HEK293 (cell line): ENCODE results near the gene FAM32A.

Experiments used
- CTCF ChIP-seq: fragments of 450-650 bp; formaldehyde crosslinking; IDR thresholded peaks from 2 replicates; pipeline ENCODE4 v1.5.1; 2016; ENCODE audit warnings: missing biosample characterization, missing genetic modification characterization
- MZF1 ChIP-seq: fragments of 450-650 bp; formaldehyde crosslinking; IDR thresholded peaks from 2 replicates; pipeline ENCODE4 v1.5.1; 2017; ENCODE audit warnings: missing biosample characterization, missing genetic modification characterization, borderline replicate concordance

- TF ChIP-seq CTCF (tag by site-specific recombination) (no peak), MZF1 (tag by site-specific recombination) (no peak)
Observed at GRCh38 chr19:16199275-16199932, 14.2 kb downstream of the FAM32A start.
